Smooth muscle cell (in vitro differentiated cells): ENCODE data around the gene THPO. TPM values are rescaled to one million over a fixed set of nuclear protein-coding genes. Genes with fewer than 3 reads are reported as not detected.

Experiments used
- DNase-seq: peaks from one replicate; lab custom pipeline; 2025; ENCODE audit not compliant: unreplicated experiment; lab: John Stamatoyannopoulos, UW
- H2AFZ ChIP-seq: fragments of 200-600 bp; sonication (generic); 2 replicates; pipeline ENCODE4 v1.6.0; 2016; ENCODE audit warnings: antibody characterized with exemption, low read depth, mild to moderate bottlenecking
- H3F3A ChIP-seq: fragments of 200-600 bp; sonication (generic); 2 replicates; pipeline ENCODE4 v1.6.0; 2017; ENCODE audit warnings: antibody characterized with exemption, low read depth
- H3K27ac ChIP-seq: fragments of 200-600 bp; sonication (generic); 2 replicates; pipeline ENCODE4 v1.5.1; 2016; ENCODE audit warnings: low read depth, mild to moderate bottlenecking
- H3K27me3 ChIP-seq: fragments of 200-600 bp; sonication (generic); 2 replicates; pipeline ENCODE4 v1.6.1; 2016; ENCODE audit warnings: low read depth, mild to moderate bottlenecking
- H3K36me3 ChIP-seq: fragments of 200-600 bp; sonication (generic); 2 replicates; pipeline ENCODE4 v1.5.1; 2016; ENCODE audit warnings: low read depth
- H3K4me1 ChIP-seq: fragments of 200-600 bp; sonication (generic); 2 replicates; pipeline ENCODE4 v1.5.1; 2016; ENCODE audit warnings: low read depth
- H3K4me2 ChIP-seq: fragments of 200-600 bp; sonication (generic); 2 replicates; pipeline ENCODE4 v1.6.0; 2016; ENCODE audit warnings: mild to moderate bottlenecking
- H3K4me3 ChIP-seq: fragments of 200-600 bp; sonication (generic); 2 replicates; pipeline ENCODE4 v1.5.1; 2016; ENCODE audit warnings: mild to moderate bottlenecking
- H3K79me2 ChIP-seq: fragments of 200-600 bp; sonication (generic); 2 replicates; pipeline ENCODE4 v1.6.0; 2016; ENCODE audit warnings: low read depth, mild to moderate bottlenecking
- H3K9ac ChIP-seq: fragments of 200-600 bp; sonication (generic); 2 replicates; pipeline ENCODE4 v1.6.0; 2016; ENCODE audit warnings: low read depth
- H3K9me3 ChIP-seq: fragments of 200-600 bp; sonication (generic); replicated peaks from 2 replicates; pipeline ENCODE4 v1.5.1; 2016; ENCODE audit warnings: low read depth
- H4K20me1 ChIP-seq: fragments of 200-600 bp; sonication (generic); 2 replicates; pipeline ENCODE4 v1.6.0; 2016; ENCODE audit warnings: low read depth
- WGBS: methylation state at CpG from one replicate; pipeline ENCODE4 v1.1.7; 2016; ENCODE audit warnings: low lambda C conversion rate; 5-methylcytosine and 5-hydroxymethylcytosine counted together
- polyA plus RNA-seq: library from polyadenylated mRNA; unstranded; fragments of >200 nt; fragmentation: Nextera tagmentation; extraction: Ambion mirVana; gene quantifications from 2 replicates; pipeline ENCODE4 v1.2.1, GENCODE V29; 2016
- total RNA-seq: library from RNA; depleted of rRNA; stranded (reverse); fragments of >200 nt; gene quantifications from 2 replicates; pipeline ENCODE4 v1.2.3, GENCODE V29; 2014
- TF ChIP-seq, protein P1 (sequence below): fragments of 200-600 bp; sonication (generic); IDR thresholded peaks from 2 replicates; pipeline ENCODE4 v1.5.1; 2017; ENCODE audit warnings: borderline replicate concordance, mild to moderate bottlenecking, antibody characterized with exemption; ENCODE audit not compliant: insufficient read depth, poor library complexity, severe bottlenecking

THPO gene
- total and polyA plus RNA-seq, 2 experiments from 2014 or later = 0.45 TPM; not detected in 1

GRCh38 chr3:184417619-184418327 lies 39.8 kb upstream of the THPO start:
- no peaks in the 10 kb centered on the region for H3K4me1 ChIP-seq
- no peak overlapping the region for H3K9ac ChIP-seq
- WGBS = 38% methylated on average over 12 of the region's 14 CpGs
- no peaks in the 10 kb centered on the region for H3K79me2 ChIP-seq
- no peaks in the 10 kb centered on the region for H3K36me3 ChIP-seq
- no peaks in the 10 kb centered on the region for H4K20me1 ChIP-seq
- H3F3A ChIP-seq = no peaks in the 10 kb centered on the region
- DNase-seq = peak; percentile 13
- TF ChIP-seq, protein P1, sequence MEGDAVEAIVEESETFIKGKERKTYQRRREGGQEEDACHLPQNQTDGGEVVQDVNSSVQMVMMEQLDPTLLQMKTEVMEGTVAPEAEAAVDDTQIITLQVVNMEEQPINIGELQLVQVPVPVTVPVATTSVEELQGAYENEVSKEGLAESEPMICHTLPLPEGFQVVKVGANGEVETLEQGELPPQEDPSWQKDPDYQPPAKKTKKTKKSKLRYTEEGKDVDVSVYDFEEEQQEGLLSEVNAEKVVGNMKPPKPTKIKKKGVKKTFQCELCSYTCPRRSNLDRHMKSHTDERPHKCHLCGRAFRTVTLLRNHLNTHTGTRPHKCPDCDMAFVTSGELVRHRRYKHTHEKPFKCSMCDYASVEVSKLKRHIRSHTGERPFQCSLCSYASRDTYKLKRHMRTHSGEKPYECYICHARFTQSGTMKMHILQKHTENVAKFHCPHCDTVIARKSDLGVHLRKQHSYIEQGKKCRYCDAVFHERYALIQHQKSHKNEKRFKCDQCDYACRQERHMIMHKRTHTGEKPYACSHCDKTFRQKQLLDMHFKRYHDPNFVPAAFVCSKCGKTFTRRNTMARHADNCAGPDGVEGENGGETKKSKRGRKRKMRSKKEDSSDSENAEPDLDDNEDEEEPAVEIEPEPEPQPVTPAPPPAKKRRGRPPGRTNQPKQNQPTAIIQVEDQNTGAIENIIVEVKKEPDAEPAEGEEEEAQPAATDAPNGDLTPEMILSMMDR = peak; percentile 93
- H3K9me3 ChIP-seq = no peaks in the 10 kb centered on the region
- no peak overlapping the region for H3K27ac ChIP-seq
- no peak overlapping the region for H3K4me3 ChIP-seq
- H3K4me2 ChIP-seq = no peak overlapping the region
- H3K27me3 ChIP-seq = no peaks in the 10 kb centered on the region
- no peak overlapping the region for H2AFZ ChIP-seq

DNA sequence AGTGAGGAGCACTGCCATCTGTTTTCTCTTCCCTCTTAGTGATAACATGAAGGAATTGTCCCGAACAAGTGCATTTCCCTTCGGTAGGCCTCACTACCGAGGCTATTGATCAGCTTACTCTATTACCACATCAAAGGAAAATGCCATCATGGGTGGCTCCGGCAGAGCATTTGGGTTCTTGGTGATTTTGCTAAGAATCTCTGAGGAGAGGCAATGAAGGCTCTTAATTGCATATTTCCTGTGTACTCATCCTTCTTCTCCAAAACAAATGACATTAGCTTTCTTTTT lies 37.1 kb upstream of the THPO start:
- no peak for DNase-seq
- no peak overlapping the region for H2AFZ ChIP-seq
- no peak overlapping the region for H3K4me3 ChIP-seq
- no peaks in the 10 kb centered on the region for H3K9me3 ChIP-seq
- no peaks in the 10 kb centered on the region for H3K79me2 ChIP-seq
- H3K4me2 ChIP-seq = no peak overlapping the region
- H4K20me1 ChIP-seq = no peaks in the 10 kb centered on the region
- no peak overlapping the region for H3K27ac ChIP-seq
- no peaks in the 10 kb centered on the region for H3K36me3 ChIP-seq
- H3K4me1 ChIP-seq = no peaks in the 10 kb centered on the region
- no peaks in the 10 kb centered on the region for H3F3A ChIP-seq
- H3K27me3 ChIP-seq = no peaks in the 10 kb centered on the region
- TF ChIP-seq, protein P1 = no peak
- H3K9ac ChIP-seq = no peak overlapping the region
- whole genome bisulfite sequencing = 32% methylated on average over 4 of the region's 4 CpGs

- H3K36me3 ChIP-seq = no peaks in the 10 kb centered on the region
- no peaks in the 10 kb centered on the region for H3K27me3 ChIP-seq
- WGBS = 92% methylated on average over 16 of the region's 16 CpGs
- H3K9ac ChIP-seq = no peak overlapping the region
- no peaks in the 10 kb centered on the region for H3F3A ChIP-seq
- H3K4me2 ChIP-seq = no peak overlapping the region
- H4K20me1 ChIP-seq = no peaks in the 10 kb centered on the region
- TF ChIP-seq, protein P1 = no peak
- no peaks in the 10 kb centered on the region for H3K79me2 ChIP-seq
- no peak overlapping the region for H3K4me3 ChIP-seq
- no peak overlapping the region for H3K27ac ChIP-seq
- H2AFZ ChIP-seq = no peak overlapping the region
- H3K9me3 ChIP-seq = no peaks in the 10 kb centered on the region
- DNase-seq = no peak
- no peaks in the 10 kb centered on the region for H3K4me1 ChIP-seq
Observed at GRCh38 chr3:184414418-184415202, 36.6 kb upstream of the THPO start.
